Esophagus squamous epithelium (tissue), 5 donors: Measurements from ENCODE around the gene CEP85L. TPM values are rescaled to one million over a fixed set of nuclear protein-coding genes. Genes with fewer than 3 reads are reported as not detected.

Experiments
- DNase-seq: peaks from one replicate; lab custom pipeline; 2025; lab: John Stamatoyannopoulos, UW
- H3K27ac ChIP-seq, 4 donors: fragments of 200-600 bp; sonication (generic); one replicate each; pipeline ENCODE4 v1.5.1; 2016 to 2019; ENCODE audit warnings: mild to moderate bottlenecking in 1 of 4
- H3K27me3 ChIP-seq, 4 donors: fragments of 200-600 bp; sonication (generic); 1 replicate in 3 of 4; 2 replicates in 1 of 4; pipeline versions ENCODE4 v1.5.1 to v1.6.0; 2017 to 2021; ENCODE audit warnings: antibody characterized with exemption in 1 of 4
- H3K36me3 ChIP-seq, 3 donors: fragments of 200-600 bp; sonication (generic); one replicate each; pipeline ENCODE4 v1.5.1; 2016 to 2019
- H3K4me1 ChIP-seq, 3 donors: fragments of 200-600 bp; sonication (generic); one replicate each; pipeline ENCODE4 v1.5.1; 2017 to 2019
- H3K4me3 ChIP-seq, 4 donors: fragments of 200-600 bp; sonication (generic); 1 replicate in 3 of 4; 2 replicates in 1 of 4; pipeline ENCODE4 v1.5.1; 2016 to 2019; ENCODE audit warnings: mild to moderate bottlenecking in 2 of 4, moderate library complexity in 1 of 4
- H3K9me3 ChIP-seq, 3 donors: fragments of 200-600 bp; sonication (generic); one replicate each; pipeline ENCODE4 v1.5.1; 2016 to 2019
- CTCF ChIP-seq, 6 experiments: fragments of 450-650 bp in 4 of 6; fragments of 200-600 bp in 2 of 6; sonication (generic) in 2 of 6; IDR thresholded peaks; one replicate each; pipeline ENCODE4 v1.5.1; 2016 to 2019; ENCODE audit warnings: antibody characterized with exemption in 6 of 6, mild to moderate bottlenecking in 4 of 6, moderate library complexity in 4 of 6
- POLR2A ChIP-seq, 4 donors: fragments of 450-650 bp; IDR thresholded peaks; one replicate each; pipeline ENCODE4 v1.6.1; 2017; ENCODE audit warnings: antibody characterized with exemption in 4 of 4, mild to moderate bottlenecking in 4 of 4, moderate library complexity in 3 of 4
- WGBS, 2 donors: methylation state at CpG; one replicate each; pipeline ENCODE4 v1.1.5; 2018; 5-methylcytosine and 5-hydroxymethylcytosine counted together
- intact Hi-C: fragments of 100-400 bp; cut with DNase I; formaldehyde crosslinking; loops from one replicate; pipeline ENCODE4 v1.15.0; 2022
- total RNA-seq, 4 donors: library from RNA; depleted of rRNA; stranded (reverse); fragments of >200 nt; gene quantifications; one replicate each; pipeline ENCODE4 v1.1.0, GENCODE V29; 2016
- donor health status: DM: yes; HTN: yes; CAD: no.

The CEP85L gene
- total RNA-seq, 4 donors from 2014 or later = 1.3 to 9.2 (median 5.3) TPM

- Histone ChIP-seq H3K36me3 (no peaks in the 10 kb centered on the region), H3K4me3 (no peak overlapping the region), H3K27me3 (no peaks in the 10 kb centered on the region), H3K4me1 (no peaks in the 10 kb centered on the region), H3K27ac (peak overlapping the region in 3 of 4 donors; percentile 11 to 49 (median 38)), H3K9me3 (no peaks in the 10 kb centered on the region)
- WGBS, 2 donors = 60 to 67% methylated on average over 4 of the region's 4 CpGs
- DNase-seq = no peak
- TF ChIP-seq CTCF (IDR thresholded peaks at IDR 0.05) (no peak), POLR2A (IDR thresholded peaks at IDR 0.05) (no peak)
- intact Hi-C loops = no loop called here
These were observed 105.1 kb downstream of the CEP85L start for GRCh38 chr6:118546164-118546879.

GRCh38 chr6:118544105-118544504, 107.3 kb downstream of the CEP85L start:
- H3K4me3 ChIP-seq = no peak overlapping the region
- H3K4me1 ChIP-seq = no peaks in the 10 kb centered on the region
- H3K27me3 ChIP-seq = no peaks in the 10 kb centered on the region
- H3K27ac ChIP-seq = no peak overlapping the region
- WGBS, 2 donors = 72 to 80% methylated on average over 3 of the region's 3 CpGs
- intact Hi-C loops = no loop called here
- no peak for DNase-seq
- H3K36me3 ChIP-seq = no peaks in the 10 kb centered on the region
- no peak for TF ChIP-seq POLR2A (IDR thresholded peaks at IDR 0.05)
- no peak for TF ChIP-seq CTCF (IDR thresholded peaks at IDR 0.05)
- H3K9me3 ChIP-seq = no peaks in the 10 kb centered on the region

- H3K9me3 ChIP-seq = no peaks in the 10 kb centered on the region
- no peak overlapping the region for H3K27ac ChIP-seq
- WGBS, 2 donors = 88 to 99% methylated on average over 3 of the region's 3 CpGs
- peaks cover 0 to 6% (median 0%) of the 10 kb centered on the region in 3 donors for H3K4me1 ChIP-seq
- TF ChIP-seq POLR2A (IDR thresholded peaks at IDR 0.05) (no peak), CTCF (IDR thresholded peaks at IDR 0.05) (no peak)
- H3K4me3 ChIP-seq = no peak overlapping the region
- intact Hi-C loops = no loop called here
- H3K36me3 ChIP-seq = no peaks in the 10 kb centered on the region
- DNase-seq = no peak
- H3K27me3 ChIP-seq = no peaks in the 10 kb centered on the region
These were observed 109.0 kb downstream of the CEP85L start for GRCh38 chr6:118542184-118542952.

GRCh38 chr6:118537574-118537973, 113.8 kb downstream of the CEP85L start:
- DNase-seq = no peak
- no peak for TF ChIP-seq POLR2A (IDR thresholded peaks at IDR 0.05)
- Histone ChIP-seq H3K36me3 (no peaks in the 10 kb centered on the region), H3K27ac (no peak overlapping the region), H3K4me3 (no peak overlapping the region), H3K27me3 (no peaks in the 10 kb centered on the region), H3K9me3 (no peaks in the 10 kb centered on the region), H3K4me1 (peaks cover 0 to 8% (median 0%) of the 10 kb centered on the region in 3 donors)
- intact Hi-C loops = no loop called here
- 39 to 48% methylated on average over 2 of the region's 2 CpGs for WGBS, 2 donors

- intact Hi-C loops = no loop called here
- Histone ChIP-seq H3K4me1 (peaks cover 0 to 8% (median 0%) of the 10 kb centered on the region in 3 donors), H3K9me3 (no peaks in the 10 kb centered on the region), H3K27ac (no peak overlapping the region), H3K36me3 (no peaks in the 10 kb centered on the region), H3K4me3 (no peak overlapping the region), H3K27me3 (no peaks in the 10 kb centered on the region)
- 81 to 91% methylated on average over 2 of the region's 2 CpGs for WGBS, 2 donors
- TF ChIP-seq POLR2A (IDR thresholded peaks at IDR 0.05) (no peak), CTCF (IDR thresholded peaks at IDR 0.05) (no peak)
- no peak for DNase-seq
These were observed 114.9 kb downstream of the CEP85L start for GRCh38 chr6:118536478-118536877.
